Hematopoietic multipotent progenitor cell treated with erythropoietin and hydrocortisone succinate and interleukin-3 and kit ligand, for 8 days (in vitro differentiated cells): ENCODE measurements around the gene OSM.

Source experiments
- DNase-seq: peaks from one replicate; pipeline ENCODE4 v3.0.0-alpha.2; 2015

Gene OSM

DNA sequence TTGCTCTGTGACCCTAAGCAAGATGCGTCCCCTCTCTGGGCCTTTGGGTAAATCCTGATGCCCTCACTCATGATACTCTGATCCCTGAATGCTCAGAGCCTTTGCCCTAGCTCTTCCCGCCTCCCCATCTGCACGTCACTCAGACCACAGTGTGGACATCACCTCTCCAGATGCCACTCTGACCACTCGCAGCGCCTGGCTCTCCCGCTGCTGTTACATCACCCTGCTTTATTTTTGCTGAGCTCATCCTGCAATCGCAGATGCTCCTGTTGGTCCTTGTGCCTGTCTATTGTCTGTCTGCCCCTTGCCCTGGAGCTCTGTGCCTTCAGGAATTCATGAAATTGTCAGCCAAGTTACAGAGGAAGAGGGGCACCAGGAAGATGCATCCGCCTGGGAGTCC, 5.5 kb downstream of the OSM start:
- no peak for DNase-seq

DNA sequence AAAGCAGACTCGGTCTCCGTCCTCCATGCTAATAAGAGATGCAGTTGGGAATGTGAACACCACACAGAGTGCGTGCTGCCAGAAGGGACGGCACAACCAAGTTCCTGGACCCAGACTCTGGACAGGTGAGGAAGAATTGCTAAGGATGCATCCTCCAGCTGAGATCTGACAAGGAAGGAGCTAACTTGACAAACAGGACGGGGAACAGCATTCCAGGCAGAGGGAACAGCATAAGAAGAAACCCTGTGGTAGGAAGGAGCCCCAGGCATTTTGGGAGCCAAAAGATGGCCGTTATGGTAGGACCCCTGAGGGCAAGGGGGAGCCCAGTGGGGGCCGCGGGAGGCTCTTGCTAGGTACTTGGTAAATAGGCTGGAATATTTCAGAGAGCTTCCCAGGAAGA, 6.0 kb downstream of the OSM start:
- no peak for DNase-seq

DNA sequence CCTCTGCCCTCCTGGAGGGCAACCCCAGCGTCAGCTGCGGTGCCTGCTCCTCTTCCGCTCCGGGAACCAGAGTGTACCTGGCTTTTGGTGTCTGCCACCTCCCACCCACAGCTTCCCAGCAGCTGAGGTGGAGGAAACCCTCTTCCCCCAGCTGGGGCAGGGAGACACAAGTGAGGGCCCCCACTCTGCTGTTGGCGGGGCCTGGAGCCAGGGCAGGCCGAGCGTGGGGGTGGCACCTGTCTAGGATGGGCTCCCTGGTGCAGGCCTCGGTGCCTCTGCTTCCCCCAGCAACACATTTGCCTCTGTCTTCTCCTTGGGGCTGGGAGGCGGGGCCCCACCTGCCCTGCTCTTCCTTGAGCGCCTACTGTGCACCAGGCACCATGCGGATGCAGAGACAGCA, 6.4 kb downstream of the OSM start:
- DNase-seq: peak; percentile 1

DNA sequence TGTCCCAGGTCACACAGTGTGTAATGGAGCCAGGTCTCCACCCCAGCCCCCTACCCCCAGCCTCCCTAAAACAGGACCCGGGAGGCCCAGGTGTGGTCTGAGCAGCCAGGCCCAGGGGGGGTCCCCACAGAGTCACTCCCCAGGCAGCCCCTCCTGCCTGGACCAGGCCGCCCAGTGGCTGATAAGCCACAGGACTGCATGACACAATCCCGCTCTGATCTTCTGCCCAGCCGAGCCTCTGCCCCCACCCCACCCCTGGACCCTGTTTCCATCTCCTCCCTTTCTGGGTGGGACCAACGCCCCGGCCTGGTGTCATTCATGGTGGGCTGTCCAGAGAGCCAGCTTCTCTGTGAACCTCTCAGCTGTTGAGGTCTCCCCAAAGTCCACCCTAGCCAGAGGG, 12.3 kb downstream of the OSM start:
- no peak for DNase-seq

DNA sequence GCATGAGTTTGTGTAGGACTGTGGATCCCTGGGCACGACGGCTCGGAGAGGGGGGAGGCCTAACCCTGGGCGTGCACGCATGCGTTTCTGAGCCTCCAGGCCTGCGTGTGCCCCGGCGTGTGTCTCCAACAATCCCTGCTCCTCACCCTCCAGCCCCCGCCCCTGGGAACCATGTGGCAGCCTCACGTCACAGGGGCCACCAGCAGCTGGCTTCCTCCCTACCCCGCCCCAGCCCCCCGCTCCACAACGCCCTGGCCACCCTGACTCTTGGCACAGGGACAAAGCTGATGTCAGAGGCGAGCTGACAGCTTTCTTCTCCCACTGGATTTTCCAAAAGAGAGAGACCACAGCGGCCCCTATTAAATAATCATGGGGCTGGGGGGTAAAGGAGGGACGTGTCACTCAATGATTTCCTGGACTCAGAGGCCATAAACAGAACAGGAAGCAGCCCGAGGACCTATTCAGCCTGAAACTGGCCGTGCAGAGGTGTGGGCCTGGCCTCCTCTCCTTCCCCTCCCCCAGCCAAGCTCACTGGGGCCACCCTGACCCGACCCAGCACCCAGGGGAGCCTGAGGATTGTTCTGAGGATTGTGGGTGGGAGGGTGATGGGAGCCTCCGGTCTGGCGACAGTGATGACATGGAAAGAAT, 13.3 kb downstream of the OSM start:
- no peak for DNase-seq

DNA sequence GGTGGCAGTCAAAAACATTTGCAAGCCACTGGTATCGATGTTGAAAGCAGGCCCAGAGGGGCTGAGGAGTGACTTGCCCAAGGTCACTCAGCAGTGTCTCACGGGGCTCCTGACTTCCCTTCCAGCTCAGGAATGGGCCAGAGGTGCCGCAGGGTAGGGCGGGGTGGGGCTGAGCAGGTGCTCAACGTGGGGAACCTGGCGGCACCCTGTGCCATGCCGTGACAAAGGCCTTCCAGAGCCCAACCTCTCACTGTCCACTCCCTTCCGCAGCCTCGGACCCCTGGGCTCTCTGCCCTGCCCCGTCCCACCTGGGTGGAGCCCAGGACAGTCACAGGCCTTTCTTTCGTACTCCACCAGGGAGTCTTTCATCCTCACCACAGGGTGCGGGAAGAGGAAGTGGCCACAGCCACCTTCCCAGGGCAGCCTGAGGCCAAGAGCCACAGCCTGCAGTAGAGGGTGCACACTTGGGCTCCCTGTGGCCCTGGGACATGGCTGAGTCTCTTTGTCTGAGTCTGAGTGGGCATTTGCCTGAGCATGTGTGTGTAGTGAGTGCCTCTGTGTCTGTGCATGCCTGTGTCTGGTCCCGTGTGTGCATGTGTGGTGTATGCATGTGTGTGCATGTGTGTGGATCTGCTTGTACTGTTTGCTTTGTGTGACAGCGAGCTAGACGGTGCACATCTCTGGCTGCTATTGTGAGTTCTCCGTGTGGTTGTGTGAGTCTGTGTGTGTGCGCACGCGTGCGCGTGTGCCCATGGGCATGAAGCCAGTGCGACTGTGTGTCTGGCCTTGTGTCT, 14.0 kb downstream of the OSM start:
- DNase-seq: no peak

DNA sequence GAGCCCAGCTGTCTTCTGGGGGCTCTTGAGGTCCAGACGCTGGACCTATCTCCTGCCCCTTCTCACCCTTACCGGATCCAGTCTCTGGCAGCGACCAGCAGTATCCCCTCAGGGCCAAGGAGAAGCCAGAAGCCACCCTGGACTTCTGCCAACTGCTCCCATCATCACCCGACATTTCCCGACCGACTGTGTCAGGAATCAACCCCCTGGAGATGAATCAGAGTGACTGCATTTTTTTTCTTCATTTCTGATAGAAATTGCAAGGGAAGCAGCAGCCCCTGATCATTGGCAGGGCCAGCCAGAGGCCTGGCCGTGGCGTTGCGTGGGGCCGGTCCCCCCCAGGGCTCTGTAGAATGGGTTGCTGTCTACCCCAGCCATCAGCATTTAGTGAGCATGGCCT, 14.9 kb downstream of the OSM start:
- DNase-seq: no peak

DNA sequence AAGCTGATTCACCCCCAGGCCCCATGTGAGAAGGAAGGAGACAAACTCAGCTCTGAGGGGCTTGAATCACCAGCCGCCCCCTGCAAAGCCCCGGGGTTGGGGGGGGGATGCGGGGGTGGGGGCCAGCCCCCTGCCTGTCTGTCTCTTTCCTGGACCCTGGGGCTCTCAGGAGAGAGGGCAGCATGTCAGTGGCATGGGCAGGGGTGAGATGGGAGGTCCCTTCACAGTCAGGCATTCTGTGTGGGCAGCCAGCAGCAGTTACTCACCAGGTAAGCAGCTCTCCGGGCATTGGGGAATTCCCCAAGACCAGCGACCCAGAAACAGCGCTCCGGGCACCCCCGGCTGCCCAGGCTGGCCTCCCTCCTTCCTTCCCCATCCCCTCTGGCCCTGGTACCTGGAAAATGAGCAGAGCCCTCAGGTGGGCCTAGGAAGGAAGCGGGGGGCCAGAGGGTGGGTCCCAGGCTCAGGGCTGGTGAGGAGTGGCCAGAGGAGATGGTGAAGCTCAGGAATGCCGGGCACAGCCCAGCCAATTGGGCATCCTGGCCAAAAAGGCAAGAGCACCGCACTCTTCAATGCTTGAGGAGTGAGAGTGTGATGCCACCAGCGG, 15.9 kb downstream of the OSM start:
- no peak for DNase-seq

DNA sequence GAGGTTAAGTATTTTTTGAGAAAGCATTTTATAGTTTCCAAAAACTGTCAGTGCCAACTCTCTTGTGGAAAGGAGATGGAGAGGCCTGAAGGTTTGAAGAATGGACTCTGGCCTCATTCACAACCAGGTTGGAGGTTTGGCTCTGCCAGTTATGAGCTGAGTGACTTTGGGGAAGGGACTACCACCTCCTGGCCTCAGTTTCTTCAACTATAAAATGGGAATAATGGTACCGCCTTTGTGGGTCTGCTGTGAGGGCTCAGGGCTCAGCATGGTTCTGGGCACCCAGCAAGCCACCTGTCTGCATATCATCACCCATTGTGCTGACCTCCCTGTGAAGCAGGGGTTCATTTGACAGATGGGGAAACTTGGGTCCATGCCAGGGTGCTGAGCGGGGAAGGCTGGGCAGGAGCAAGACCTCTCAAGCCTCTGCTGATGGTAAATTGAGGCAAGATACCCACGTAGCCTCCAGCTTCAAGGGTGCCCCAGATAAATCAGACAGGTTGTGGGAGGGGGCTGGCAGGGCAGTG, 16.5 kb downstream of the OSM start:
- no peak for DNase-seq

DNA sequence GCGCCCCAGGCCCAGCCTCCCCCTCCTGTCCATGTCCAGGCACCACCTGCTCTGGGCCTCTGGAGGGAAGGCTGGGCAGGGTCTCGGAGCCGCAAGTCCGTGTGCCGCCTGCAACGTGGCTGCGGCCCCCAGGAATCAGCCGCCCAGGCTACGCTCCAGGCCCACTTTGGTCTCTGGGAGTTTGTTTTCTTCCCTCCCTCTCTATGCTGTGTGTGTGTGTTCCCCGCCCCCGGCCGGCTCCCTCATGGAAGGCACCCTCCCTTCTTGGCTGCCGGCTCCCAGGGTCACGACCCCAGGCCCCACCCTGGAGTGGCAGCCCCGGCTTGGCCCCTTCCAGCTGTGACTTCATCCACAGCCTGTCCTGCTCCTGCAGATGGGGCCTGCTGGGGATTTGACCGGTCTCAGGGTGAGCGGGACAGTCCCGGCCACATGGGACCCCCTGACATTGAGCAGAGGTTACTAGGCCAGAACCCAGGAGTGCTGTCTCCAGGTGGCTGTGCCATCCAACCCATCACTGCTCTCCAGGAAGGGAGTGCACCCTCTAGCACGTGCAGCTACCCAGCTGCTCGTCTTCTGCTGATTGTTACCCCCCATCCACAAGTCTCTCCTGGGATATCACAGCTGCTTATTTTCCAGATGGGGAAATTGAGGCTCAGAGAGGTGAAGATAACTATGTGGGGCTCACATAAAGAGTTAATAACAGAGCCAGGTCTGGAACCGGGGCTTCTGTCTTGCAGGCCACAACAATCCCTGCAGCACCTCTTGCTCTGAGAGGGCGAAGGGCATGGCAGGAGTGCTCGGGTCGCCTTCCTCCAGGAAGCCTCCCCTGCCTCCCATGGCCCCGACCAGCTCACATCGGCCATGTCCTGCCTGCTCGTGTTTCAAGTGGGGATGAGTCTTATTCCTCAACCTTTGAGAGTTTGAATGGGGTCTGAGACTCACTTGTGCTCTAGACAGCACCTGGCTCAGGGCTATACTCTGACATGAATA, 17.3 kb downstream of the OSM start:
- no peak for DNase-seq

DNA sequence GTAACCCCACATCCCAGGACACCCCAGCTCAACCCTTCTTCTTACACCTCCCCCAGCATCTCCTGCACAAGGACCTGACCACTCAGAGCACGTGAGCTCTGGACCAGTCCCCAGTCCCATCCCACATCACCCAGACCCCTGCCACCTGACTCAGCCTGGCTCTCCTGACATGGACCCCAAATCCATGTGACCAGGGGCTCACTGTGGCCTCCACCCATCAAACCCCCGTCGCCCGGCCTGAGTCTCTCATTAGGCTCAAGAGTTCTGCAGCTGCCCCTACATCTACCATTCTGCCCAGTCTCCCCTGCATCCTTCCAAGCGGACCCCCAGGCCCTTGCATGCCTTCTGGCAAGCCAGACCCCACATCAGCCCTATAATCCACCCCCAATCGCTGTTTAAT, 18.2 kb downstream of the OSM start:
- no peak for DNase-seq

DNA sequence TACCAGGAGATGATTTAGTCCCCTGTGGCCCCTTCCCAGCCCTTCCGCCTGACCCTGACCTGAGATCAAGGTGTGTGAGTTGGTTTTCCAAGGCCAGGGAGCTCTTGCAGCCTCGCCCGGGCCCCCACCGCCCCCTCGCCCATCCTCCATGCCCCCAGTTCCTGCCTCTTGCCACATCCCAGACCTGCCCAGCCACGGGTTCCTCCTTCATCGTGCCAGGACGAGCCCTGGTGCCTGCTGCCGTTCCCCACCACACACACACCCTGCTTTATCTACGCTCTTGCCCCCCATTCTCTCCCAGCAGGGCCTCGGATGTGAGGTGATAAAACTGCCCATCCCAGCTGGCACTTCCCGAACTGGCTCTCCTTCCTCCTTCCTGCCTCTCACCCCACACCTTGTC, 18.7 kb downstream of the OSM start:
- peak; percentile 32 for DNase-seq

DNA sequence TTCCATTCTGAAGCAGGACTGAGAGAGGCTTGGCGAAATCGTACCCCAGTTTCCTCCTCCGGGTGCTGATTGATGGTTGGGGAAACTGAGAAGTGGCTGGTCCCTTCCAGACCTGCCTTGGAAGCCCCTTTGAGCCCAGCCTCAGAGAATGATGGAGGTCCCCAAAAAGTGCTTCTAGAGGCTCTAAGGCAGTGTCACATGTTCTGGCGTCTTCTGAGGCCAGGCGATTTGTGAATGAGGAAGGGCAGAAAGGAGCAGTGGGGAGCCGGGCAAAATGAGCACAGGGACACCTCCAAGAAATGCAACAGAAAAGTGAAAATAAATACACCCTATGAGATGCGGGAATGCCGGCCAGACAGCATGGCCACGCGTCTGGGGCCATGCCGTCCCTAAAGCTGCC, 19.1 kb downstream of the OSM start:
- no peak for DNase-seq

DNA sequence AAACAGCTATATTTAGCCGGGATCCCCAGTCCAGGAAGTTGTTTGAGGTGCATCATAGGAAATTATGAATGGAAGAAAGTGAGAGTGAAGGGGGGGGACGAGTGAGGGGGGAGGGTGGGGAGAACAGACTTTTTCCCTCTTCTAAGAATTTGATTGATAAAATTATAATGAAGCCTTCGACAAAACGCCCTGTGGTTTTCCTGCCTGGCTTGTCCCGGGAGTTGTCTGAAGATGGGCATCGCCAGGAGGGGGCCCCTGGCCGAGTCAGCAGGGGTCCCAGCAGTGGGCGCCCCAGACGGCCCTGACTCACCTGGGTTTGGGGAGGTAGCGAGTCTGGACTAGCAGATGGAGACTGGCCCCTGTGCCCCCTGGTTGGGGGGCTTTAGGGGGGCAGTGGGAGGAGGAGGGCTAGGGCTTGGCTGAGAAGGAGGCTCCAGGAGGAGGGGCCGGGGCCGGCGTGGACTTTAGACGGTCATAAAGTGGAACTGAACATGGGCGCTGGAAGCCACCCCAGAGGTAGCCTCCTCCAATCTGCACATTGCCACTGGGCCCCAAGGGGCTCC, 19.8 kb downstream of the OSM start:
- no peak for DNase-seq

DNA sequence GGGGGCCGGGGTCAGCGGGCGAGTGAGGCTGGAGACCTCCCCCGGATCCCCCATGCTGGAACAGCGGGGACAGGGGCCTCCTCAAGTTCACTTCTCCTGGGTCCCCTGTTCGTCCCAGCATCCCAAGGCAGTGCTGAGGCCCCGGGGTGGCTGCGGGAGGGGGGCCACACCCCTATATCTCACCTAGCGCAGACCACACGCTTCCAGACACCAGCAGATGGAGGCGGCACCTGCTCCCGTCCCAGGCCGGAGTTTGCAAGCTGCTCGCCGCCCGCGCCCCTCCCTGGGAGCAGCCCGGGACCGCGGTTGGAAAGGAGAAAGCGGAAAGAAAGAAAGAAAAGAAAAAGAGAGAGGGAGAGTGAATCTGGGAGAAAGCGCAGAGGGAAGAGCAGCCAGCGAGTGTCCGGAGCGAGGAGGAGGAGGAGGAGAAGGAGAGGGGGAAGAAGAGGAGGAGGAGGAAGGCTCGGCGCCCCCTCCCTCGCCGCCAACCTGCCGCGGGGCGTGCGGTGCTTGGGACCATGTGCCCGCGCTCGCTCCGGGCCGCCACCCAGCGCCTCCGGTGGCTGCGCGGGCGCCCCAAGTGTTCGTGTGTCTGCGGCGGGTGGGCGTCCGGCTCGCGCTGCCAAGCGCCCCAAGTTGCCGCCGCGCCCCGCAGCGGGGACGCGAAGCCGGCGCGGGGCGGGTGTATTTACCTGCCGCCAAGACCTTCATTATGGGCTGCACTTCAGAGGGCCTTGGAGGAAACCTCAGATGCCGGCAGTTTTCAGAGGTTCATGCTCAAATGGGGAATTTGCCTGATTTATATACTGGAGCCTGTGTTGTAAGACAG, 20.5 kb downstream of the OSM start, which contains the start of gene LIF:
Gene LIF (minus strand): TSS at position 775 of the 829 bp plus-strand sequence. CDS start 64 bp downstream, at position 711.
- no peak for DNase-seq

DNA sequence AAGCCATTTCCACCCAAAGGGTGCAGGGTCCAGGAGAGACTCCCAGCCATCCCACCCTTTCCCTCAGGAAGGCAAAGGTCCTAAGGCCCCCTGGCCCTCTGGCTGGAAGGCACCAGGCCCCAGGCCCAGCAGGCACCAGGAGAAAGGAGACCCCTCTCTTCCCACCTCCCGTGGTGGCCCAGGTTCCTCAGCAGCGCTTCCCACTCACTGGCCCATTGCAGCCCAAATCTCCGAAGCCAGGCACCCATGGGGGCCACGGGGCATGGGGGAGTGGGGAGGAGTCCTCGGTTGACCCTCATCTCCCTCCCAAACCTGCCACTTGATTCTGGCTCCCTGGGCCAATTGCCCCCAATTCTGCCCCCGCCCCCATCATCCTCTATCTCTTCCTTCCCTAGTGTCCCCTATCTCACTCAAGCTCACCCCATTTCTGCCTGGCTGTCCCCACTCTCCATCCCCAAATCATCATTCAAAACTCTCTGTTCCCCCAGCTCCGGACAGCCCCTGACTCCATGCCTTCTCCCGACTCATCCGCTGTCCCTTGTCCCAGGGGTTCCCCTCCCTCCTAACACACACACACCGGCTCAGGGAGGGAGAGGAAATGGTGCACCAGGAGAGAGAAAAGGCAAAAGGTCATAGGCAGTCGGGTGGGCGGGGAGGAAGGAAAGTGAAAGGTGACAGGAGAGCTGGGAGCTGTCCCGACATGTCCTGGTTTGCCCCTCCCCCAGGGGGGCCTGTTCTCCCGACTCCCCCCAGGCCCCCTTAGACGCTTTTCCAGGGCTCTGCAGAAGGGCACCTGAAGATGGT, 21.3 kb downstream of the OSM start:
- DNase-seq: no peak

DNA sequence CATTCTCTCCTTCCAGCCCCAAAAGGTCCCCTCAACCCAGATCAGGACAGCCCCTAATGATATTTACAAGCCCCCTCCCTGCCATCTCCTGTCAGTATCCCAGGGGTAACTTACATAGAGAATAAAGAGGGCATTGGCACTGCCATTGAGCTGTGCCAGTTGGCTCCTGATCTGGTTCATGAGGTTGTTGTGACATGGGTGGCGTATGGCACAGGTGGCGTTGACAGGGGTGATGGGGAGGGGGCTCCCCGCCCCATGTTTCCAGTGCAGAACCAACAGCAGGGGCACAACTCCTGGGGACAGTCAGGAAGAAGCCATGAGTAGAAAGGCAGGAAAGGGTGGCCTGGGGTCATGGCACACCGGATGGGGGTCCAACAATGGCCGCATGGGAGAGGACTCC, 22.0 kb downstream of the OSM start:
- no peak for DNase-seq

DNA sequence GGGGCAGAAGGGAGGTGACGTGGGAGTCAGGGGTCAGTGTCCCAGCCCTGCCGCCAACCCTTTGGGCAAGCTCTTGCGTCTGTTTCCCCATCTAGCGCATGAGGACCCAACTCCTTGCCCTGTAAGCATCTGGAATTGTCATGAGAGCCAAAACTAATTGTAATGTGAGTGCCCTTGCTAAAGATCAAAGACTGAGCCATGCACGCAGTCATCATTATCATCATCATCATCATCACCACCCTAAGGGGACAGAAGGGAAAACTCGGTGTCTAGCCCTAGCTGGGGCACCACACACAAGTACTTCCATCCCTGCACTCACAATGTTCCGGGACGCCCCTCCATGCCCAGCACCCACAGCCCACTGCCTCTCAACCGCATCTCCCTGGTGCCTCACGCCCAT, 22.6 kb downstream of the OSM start:
- no peak for DNase-seq

DNA sequence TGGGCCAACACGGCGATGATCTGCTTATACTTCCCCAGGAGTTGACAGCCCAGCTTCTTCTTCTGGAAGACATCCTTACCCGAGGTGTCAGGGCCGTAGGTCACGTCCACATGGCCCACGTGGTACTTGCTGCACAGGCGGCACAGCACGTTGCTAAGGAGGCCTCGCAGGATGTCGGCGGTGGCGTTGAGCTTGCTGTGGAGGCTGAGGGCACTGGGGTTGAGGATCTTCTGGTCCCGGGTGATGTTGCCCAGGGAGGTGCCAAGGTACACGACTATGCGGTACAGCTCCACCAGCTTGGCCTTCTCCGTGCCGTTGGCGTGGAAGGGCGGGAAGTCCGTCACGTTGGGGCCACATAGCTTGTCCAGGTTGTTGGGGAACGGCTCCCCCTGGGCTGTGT, 23.0 kb downstream of the OSM start:
- DNase-seq: no peak

DNA sequence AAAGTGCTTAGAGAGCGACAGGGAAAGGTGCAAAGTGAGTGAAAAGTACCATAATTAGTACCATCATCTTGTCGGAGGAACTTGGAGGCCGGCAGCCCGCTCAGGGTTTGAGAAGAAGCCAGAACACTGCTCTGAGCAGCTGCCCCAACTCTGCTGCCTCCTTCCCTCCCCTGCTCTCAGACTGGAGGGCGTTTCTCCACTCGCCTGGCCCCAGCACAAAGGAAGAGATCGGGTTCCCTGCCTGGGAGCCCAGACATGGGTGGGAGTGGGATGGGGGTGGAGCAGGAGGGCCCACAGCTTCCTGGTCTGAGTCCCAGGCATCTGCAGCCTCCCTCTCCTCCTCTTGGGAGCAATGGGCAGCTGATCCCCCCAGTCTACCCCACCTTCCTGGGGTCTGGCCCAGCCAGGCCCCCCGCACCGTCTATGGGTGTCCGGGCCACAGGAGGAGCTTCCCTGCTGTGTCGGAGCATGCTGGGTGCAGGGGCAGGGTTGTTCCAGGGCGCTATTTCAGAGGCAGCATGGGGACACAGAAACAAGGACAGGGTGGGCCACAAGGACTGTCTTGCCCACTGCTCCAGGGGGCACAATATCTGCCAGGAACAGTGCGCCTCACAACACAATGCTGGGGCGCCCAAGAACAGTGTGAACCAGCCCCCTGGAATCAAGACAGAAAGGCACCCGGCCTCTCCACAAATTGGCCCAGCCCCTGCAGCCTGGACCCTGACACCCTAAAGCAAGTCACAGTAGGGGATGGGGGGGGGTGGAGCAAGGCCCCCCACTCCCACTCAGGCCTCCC, 24.9 kb downstream of the OSM start:
- no peak for DNase-seq
